ENCODE data around the gene BRF1.
"Not testable (repeated sequence)": the region's sequence is repeated elsewhere in the genome, so short reads cannot be mapped to it uniquely, and the experiment has no call there.

BRF1 gene

DNA sequence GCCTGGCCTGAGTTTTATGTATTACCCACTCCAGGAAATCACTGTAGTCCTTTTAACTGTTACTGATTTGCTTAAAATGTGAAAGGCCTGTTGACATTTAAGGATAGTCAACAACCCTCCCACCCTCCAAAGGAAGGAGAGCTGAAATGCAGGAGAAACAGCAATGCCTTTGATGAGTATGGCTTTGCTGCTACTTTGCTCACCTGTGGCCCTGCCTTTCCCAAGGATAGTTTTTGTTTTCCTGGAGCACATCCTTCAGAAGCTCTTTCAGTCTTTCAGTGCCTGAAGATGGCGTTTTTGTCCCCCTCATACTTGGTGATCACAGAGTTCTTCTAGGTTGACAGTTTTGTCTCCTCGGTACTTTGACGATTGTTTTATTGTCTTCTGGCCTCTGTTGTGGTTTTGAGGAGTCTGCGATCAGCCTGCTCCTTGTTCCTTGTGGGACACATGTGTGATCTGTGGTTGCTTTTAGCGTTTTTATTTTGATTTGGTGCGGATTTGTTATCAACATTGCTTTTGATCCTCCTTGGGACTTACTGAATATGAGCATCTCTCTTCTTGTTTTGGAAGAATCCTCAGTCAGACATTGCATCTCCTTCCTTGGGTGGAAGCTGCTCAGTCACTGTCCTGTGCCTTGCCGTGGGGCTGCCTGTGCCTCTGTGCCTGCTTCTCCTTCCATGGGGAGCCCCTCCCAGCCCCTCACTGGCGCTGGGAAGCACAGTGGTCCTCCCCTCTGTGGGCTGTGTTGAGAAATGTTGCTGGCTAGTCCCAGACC lies 31.0 kb upstream of the BRF1 start:
- DNase-seq = no peak

DNA sequence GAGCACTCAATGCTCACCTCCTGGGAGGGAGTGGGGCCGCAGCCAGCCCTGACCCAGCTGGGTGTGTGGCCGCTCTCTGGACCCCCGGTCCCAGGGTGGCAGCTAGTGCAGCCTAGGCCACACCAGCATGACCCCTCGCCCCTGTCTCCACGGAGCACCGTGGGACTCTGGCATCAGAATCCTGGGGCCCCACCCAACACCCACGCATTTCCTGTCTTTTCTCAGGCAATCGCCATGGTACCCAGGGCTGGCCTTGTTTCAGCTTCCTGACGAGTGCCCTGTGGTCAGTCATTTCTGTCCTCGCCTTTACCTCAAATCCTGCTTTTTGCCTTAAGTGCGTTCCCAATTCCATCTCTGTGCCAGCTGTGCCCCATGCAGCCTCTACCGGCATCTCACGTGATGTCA lies 29.7 kb upstream of the BRF1 start:
- DNase-seq = no peak

DNA sequence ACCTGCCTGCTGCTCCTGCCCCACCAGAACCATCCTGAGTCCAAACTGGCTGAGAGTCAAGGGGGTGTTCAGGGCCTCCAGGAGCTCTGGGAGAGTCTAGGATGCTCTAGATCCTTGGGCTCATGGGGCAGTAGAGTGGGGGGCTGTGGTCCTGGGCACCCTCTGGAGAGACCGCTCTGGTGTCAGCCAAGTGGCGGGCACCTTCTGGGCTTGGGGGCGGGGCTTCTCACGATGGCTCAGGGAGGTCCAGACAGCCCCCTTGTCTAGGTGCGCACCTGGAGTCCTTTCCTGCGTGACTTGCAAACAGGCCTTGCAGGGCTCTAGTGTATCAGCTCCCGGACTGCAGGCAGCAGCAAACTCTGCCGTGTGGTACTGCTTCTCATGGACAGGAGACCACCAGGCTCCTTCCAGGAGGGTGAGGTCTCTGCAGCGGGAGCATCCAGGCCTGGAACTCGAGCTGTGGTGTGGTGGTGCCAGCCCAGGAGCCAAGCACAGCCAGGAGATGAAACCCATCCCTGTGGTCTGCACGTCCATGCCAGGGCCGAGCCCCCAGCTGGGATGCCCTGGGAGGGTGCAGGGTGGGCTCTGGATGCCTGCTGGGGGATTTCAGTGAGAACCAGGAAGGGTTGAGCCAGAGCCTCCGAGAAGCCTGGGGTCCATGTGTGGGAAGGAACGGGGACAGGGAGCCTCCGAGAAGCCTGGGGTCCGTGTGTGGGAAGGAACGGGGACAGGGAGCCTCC lies 28.8 kb upstream of the BRF1 start:
- no peak for DNase-seq

DNA sequence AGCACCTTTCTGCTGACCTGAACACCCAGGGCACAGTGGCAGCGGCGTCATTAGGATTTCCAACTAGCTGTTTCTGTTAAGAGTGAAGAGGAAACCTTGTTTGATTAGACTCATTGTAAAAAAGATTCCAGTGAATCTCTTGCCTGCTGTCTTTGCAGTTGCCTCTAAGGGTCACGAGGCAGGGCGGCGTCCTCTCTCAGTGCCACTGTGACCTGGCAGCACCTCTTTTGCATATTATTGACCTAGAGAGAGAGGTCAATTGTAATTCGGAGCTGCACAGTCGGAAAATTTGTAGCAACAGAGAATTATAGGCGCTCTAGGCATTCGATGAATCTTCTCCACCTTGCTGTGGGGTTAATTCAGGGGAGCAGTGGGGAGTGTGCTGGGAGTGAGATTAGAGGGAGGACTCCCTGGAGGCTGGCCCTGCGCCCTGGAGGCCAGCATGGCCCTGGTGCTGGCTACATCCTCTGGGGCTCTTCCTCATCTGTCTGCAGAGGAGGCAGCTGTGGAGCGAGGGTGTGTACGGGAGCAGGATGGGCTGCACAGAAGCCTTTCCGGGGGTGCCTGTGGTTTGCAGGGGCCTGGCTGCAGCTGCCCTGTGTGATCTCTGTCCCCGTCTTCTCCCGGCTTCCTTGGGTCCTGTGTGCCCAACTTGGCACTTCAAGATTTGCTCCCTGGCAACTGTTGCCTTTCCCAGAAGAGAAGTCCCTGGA lies 28.0 kb upstream of the BRF1 start:
- no peak for DNase-seq

DNA sequence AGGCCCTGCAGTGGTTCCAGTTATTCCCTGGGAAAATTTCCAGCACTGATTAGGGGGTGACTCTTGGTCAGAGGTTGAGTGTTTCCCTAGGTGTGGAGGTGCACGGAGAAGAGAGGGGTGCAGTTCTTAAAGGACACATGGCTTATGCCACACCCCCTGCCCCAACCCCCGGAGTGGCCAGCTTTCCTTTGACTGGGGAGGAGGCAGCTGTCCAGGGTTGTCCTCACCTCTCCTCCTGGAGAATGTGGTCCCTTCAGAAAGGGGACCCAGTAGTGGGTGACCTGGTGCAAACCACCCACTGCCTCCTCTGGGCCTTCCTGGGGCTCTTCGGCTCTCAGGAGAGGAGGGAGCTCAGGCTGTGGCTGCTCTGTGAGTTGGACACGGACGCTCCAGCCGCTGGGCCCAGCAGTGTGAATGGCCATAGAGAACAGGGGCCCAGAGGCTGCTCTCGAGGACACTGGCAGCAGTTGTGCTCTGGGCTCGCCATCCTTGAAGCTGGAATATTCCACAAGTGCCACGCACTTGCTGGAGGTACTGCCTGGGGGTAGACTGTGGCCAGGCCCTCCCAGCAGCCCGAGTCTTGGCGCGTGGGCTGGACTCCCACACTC lies 27.4 kb upstream of the BRF1 start:
- DNase-seq = no peak

DNA sequence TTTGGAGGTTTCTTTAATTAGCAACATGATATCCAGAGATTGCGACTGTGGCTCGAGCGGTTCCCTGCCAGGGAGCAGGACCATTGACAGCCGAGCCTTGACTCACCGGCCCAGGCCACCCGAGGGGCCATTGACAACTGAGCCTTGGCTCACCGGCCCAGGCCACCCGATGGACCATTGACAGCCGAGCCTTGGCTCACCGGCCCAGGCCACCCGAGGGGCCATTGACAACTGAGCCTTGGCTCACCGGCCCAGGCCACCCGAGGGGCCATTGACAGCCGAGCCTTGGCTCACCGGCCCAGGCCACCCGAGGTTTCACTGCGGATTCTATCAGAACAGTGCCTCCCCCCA lies 26.9 kb upstream of the BRF1 start:
- DNase-seq = not testable (repeated sequence)

DNA sequence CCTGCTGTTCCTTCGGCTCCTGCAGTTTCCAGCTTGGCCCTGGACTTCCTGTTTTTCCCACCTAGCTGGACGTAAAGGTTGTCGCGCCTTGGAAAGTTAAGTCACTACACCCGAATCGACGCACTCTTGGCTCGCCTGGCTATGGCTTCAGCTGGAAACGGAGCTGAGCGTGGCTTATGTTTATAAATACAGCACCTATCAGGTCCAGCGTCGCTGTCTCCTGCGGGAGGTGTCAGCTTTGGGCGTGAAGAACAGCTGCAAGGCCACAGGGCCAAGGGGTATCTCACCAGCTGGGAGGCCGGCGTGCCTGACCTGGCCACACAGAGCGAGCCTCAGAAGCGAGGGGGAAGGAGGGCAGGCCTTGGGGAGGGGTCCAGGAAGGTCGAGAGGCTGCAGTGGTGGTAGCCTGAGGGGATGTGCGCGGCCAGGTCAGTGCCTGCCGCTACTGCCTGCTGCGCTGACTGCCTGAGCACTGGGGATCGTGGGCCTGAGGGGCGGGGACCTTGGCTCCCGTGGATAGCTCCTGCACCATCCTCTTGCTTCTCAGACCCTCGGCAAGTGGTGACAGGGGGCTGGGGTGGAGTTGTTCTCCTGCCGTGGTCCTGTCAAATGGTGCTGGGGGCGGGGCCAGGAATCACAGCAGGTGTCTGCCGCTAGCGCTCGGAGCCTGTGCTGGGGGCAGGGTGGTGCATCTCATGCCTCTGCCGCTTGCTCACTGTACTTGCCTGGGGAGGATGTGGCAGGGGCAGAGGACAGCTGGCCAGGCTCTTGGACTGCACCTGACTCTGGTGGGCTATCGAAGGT lies 26.3 kb upstream of the BRF1 start:
- no peak for DNase-seq

DNA sequence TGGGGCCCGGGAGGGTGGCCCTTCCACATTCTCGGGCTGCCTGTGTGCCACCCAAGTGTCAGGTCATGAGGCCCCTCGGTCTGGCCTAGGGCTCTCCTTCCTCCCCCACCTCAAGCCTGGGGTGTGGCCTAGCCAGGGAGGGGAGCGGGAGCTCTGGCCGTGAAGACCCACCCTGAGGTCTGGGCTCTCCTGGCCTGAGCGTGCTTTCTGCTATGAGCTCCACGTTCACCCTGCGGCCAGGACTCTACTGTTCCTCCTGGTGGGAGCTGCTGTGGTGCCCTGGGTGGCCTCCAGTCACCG lies 25.7 kb upstream of the BRF1 start:
- no peak for DNase-seq

DNA sequence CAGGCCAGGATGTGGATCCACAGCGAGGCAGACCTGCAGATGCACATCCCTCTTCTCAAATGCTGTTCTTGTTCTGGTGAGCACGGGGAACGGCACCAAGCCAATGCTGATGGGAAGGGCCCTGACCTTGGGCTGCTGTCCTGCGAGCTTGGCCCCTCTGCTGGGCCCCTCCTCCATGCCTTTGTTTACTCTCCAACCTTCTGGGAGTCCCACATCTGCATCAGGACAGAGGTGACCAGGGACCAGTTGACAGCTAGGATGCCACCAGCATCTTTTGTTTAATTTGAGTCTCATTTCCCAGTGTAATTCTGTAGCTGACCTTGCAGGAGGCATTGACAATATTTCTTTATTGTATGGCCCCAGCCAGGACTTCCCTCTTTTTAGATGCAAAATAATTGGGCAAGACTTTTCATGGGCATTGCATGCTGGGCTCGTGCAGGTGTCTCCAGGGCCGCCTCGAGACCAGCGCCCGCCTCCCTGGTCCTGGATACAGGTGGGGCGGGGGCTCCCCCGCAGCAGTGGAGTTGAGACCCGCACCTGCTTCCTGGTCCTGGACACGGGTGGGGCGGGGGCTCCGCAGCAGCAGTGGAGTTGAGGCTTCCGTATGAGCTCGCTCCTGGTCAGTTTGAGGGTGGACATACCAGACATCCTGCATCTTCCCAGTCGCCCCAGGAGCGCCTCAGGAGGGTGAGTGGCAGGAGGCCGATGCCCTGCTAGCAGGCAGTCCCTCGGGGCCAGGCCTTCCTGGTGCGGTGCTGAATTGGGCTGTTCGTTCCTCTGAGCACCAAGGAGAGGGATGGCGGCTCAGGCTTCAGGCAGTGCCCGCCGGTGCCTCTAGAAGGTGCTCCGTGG lies 25.1 kb upstream of the BRF1 start:
- no peak for DNase-seq

DNA sequence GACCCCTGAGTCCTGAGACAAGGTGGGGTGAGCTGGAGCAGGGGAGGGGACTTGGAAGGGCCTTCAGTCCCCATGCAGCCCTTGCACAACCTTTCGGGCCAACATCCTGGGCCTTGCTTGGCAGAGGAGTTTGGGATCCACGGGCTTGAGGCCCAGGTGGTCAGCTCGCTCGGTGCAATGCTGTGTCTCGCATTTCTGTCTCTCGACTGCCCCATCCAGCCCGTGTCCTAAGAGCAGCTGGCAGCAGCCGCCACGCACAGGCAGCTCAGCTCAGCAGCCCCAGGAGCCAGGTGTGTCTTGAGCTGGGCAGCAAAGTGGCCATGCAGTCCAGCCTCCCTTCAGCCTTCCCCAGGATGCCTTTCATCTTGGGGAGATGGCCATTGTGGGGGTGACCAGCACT lies 24.5 kb upstream of the BRF1 start:
- DNase-seq = no peak

DNA sequence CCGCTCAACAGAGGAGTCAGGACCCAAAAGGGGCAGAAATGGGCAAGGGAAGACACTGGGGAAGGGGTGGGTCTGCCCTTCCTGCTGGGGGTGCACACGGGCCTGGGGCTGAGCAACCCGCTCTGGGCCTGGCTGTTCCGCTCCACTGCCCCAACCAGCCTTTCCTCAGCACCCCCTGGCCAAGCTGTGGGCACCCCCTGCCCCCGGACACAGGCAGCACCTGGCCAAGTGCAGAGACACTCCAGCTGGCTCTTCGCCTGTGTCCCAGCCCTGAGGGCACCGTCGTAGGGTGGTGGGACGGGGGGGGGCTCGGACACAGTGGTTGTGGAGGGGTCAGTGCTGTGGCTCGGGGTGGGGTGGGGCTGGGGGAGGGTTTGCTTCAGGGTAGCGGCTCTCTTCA lies 24.1 kb upstream of the BRF1 start:
- DNase-seq = no peak

DNA sequence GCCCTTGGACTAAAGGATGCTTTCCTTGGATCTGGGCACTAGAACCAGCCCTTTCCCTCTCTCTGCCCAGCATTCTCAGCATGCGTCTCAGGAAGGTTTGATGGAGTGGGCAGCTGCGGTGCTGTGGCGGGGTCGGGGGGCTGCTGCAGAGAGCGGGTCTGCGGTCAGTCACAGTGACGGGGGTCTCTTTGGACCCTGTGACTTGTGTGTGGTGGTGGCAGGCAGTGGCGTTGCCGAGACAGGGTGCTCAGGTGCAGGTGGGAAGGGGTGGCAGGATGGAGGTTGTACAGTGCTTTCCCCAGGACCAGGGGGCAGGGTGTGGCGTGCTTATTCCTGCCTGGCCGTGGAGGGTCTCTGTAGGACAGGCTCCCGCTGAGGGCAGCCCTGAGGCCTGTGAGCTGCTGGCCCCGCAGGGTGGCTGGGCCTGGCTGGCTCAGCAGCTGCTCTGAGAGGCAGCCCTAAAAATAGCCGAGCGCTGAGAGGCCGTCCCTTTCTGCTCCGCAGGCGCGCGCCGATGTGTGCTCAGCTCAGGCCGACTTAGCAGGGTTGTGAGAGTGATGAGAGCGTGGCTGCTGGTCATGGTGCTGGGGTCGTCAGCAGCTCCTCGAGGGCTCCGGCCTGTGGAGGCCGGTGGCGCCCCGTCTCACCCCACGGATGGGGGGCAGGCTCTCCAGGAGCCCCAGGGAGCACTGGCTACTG lies 23.4 kb upstream of the BRF1 start:
- no peak for DNase-seq

DNA sequence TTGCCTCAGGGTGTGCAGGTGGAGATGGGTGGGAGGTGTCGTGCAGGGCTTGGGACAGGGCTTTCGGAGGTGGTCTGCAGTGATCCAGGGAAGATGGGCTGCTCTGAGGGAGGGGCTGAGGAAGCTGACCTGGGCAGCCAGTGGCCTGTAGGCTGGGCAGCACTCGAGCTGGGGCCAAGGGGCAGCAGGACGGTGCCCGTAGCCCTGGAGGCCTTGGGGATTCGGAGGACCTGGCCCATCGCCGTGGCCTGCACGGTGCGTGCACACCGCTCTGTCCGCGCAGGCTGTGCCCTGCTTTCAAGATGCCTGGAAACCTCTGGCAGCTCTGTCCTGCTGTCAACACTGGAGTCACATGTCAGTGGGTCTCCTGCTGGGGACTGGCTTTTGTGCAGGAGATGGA lies 22.9 kb upstream of the BRF1 start:
- no peak for DNase-seq

DNA sequence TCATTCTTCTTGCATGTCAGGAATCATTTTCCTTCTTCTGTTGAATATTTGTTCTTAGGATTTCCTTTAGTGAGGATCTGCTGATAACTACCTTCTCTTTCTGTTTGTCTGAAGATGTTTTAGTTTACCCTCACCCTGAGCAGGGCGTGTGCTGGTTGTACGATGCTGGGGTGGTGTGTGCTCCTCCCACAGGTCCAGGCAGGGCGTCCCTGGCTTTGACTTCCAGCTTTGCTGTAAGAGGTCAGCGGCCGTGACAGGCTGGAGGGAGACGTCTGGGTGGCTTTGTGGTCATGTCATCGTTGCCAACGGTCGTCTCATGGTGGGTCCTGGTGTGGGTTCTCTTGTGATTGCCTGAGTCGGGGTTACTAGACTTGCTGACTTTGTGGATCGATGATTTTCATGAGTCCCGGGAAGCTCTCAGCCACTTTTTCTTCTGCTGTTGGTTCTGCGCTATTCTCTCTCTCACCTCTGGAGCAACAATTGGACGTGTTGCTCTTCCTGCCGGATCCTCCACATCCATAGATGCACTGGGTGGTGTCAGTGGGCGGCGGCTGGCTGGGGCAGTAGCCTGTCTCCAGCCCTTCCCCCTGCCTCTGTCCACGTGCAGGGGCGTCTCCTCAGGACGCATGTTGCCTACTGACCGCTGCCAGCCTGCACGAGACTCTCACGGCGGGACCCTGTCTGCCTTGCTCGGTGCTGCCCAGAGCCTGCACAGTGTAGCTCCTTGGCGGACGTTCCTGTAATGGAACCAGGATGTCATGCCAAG lies 22.2 kb upstream of the BRF1 start:
- DNase-seq = no peak

DNA sequence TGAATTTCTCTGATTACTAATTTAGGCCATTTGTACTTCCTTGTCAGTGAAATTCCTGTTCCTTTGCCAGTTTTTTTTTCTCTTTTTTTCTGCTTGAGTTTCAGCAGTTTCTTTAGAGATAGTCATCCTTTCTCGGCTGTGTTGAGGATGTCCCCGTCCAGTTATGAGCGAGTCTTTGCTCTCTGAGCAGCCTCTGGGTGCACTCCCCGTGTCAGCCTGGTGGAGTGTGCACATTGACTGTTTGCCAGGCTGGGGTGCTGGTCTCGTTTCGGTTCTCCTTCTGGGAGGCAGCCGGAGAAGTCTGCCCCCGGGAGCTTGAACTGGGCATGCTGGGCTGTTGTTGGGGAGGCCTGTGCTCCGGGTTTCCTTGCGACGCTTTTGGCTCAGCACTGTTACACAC lies 16.7 kb upstream of the BRF1 start:
- no peak for DNase-seq

DNA sequence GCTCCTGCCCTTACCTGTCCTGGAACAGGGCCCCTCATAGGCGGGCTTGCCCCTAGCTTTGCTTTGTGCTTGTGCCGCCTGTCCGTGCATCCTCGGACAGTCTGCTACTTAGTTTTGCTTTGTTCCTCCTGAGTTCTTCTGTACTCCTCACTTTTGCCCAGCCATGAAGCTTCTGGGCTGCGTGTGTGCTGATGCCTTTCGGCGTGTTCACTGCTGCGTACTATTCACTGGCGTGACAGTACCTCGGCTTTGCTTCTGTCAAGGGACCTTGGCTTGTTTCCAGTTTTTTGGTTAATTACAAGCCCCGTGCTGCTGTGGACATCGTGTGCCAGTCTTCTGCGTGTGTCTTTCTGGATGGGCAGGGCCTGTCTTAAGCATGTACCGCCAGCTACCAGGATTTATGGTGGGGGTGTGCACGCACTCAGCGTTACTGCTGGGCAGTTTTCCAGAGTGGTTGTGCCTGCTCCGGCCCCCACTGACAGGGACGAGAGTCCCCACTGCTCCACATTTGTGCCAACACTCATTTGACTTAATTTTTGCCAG lies 16.2 kb upstream of the BRF1 start:
- DNase-seq = no peak

DNA sequence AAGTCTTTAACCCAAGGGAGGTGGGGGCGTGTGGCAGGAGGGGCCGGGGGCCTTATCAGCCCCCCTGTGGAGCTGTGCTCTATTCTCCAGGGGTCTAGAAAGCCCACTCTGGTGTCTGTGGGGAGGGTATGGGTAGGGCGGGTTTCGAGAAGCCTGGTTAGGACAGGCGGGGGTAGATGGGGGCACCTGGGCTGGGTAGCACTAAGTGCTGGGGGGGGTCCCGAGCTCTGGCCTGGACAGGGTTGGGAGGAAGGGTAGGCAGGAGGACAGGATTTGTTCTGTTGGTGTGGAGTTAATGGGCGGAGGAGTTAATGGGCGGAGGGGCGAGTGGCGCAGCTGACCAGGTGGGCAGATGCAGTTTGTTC lies 15.8 kb upstream of the BRF1 start:
- DNase-seq = no peak

DNA sequence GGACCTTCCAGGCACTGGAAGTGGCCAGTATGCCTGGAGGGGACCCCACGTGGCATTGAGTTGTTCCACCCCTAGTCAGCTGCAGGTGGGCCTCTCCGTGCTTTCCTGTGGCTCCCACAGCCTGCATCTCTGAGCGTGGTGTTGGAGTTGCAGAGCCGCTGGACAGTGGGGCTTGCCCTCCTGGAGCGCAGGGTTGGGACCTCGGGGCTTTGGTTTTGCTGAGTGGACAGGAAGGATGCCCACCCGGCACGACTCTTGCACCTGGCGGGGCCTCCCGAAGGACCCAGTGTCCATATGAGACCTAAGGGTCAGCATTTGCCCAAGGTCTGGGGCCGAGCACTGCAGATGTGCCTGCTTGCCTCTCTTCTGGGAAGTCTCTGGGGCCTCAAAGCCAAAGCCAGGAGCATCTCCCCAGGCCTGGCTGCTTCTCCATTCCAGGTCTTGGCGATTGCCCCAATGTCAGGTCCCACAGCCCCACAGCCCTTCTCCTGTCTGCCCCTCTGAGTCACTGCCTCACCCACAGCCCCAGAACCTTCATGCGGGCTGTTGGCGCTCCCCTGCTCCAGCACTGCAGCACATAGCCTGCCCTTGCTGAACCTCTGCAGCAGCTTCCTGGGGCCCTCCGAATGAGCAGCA lies 15.3 kb upstream of the BRF1 start:
- DNase-seq = no peak

DNA sequence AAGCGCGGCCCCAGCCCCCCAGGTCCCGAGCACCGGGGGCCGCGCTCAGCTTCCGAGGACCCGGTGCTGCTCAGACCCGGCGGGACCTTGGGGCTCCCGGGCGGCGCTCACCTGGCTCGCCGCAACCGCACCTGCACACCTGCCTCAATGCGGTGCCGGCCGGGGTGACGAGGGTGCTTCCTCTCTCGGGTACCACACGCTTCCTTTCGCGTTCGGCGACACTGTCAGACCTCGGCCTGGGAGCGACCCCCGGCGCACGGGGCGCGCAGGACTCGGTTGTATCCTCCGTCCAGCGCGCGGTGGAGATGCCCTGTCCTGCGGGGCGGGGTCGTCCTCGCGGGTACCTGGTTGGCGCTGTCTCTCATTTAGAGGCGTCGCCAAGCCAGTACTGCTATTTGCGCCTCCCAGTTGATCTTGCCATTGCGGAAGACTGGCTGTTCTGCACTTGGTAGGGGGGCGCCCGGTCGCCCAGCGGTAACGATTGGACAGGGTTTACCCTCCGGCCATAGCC lies 14.5 kb upstream of the BRF1 start:
- no peak for DNase-seq
